H1 (cell line): Measurements from ENCODE around the gene TMEM266. TPM values are rescaled to one million over a fixed set of nuclear protein-coding genes. Genes with fewer than 3 reads are reported as not detected.

Experiments
- CHD2 ChIP-seq: IDR thresholded peaks from 2 replicates; pipeline ENCODE4 v1.6.1; 2012; ENCODE audit warnings: low read length, improper control_type of control experiment
- EP300 ChIP-seq, 2 experiments: IDR thresholded peaks; 1 replicate in 1 of 2; 2 replicates in 1 of 2; pipeline ENCODE4 v1.6.1; 2011 to 2012; ENCODE audit warnings: low read depth in 2 of 2, low read length in 2 of 2, mild to moderate bottlenecking in 2 of 2, borderline replicate concordance in 1 of 2, inconsistent platforms in 1 of 2, moderate library complexity in 1 of 2
- PHF8 ChIP-seq: fragments of 200-600 bp; sonication (generic); conservative IDR thresholded peaks from 2 replicates; pipeline ENCODE4 v1.7.1; 2012; ENCODE audit warnings: low read depth, mild to moderate bottlenecking, inconsistent platforms, low read length, moderate library complexity
- SIN3A ChIP-seq, 2 experiments: IDR thresholded peaks in 1 of 2; conservative IDR thresholded peaks in 1 of 2; 2 replicates each; pipeline ENCODE4 v1.6.1; 2011 to 2012; ENCODE audit warnings: low read length in 2 of 2, improper control_type of control experiment in 1 of 2, low read depth in 1 of 2, mild to moderate bottlenecking in 1 of 2
- USF2 ChIP-seq: IDR thresholded peaks from 2 replicates; pipeline ENCODE4 v1.6.1; 2011; ENCODE audit warnings: low read length, improper control_type of control experiment
- polyA plus RNA-seq, 7 experiments: library from polyadenylated mRNA; depleted of rRNA in 3 of 7; stranded (reverse) in 5 of 7; unstranded in 2 of 7; fragments of >200 nt in 5 of 7; fragments of 200-250 nt in 2 of 7; gene quantifications; 1 replicate in 5 of 7; 2 replicates in 1 of 7; 4 replicates in 1 of 7; pipeline versions ENCODE4 v1.2.1 to v1.2.3, GENCODE V29; 2011 to 2013; ENCODE audit warnings: missing spikeins in 2 of 7, mixed read lengths in 2 of 7
- total RNA-seq: library from RNA; stranded (reverse); fragmentation: NEBNext Ultra II Directional; extraction: Animal tissue kit (Norgen Biotek cat#: 25700); gene quantifications from 2 replicates; pipeline ENCODE4 v1.2.1, GENCODE V29; 2021

The TMEM266 gene
- total and polyA plus RNA-seq, 2 of the 8 experiments (the other 6 are each of a cell fraction or from before 2014, with no cell fraction given) = 2.6 TPM

- no peak for TF ChIP-seq EP300 (IDR thresholded peaks at IDR 0.05; ENCODE audit: borderline replicate concordance in 1 of 2, low read depth in 2 of 2, low read length in 2 of 2)
- TF ChIP-seq CHD2 = no peak
- no peak for TF ChIP-seq PHF8
- no peak for TF ChIP-seq SIN3A (conservative IDR thresholded peaks at IDR 0.05 in 1 of 2, IDR thresholded peaks at IDR 0.05 in 1 of 2; ENCODE audit: low read depth in 1 of 2, low read length in 2 of 2)
- TF ChIP-seq USF2 = no peak
Observed at GRCh38 chr15:76177491-76178040, 117.8 kb downstream of the TMEM266 start (continued).
